ENCODE measurements around the gene AP4B1. TPM values are rescaled to one million over a fixed set of nuclear protein-coding genes. Genes with fewer than 3 reads are reported as not detected.
A peak's percentile ranks its signal among the peaks of the same experiment; 100 is the strongest.

Gene AP4B1
- total and polyA plus RNA-seq, 2 experiments from 2014 or later: 11.8 to 12.9 TPM

DNA sequence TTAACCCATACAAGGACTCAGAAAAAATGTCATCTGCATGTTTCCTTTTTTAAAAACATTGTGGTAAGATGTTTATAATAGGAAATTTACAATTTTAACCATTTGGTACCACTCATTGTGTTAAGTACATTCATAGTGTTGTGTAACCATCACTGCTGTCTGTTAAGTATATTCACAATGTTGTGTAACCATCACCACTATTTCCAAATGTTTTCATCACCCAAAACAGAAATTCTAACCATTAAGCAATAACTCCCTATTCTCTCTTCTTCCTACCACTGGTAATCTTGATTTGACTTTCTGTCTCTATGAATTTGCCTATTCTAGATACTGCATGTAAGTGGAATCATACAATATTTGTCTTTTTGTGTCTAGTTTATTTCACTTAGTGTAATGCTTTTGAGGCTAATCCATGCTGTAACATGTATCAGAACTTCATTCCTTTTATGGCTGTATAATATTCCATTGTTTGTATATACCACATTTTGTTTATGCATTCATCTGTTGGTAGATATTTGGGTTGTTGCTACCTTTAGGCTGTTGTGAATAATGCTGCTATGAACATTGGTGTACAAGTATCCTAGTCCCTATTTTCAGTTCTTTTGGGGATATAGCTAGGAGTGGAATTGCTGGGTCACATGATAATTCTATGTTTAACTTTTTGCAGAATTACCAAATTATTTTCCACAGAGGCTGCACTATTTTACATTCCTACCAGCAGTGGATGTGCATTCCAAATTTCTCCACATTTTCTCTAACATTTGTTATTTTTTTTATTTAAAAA, 38.6 kb upstream of the AP4B1 start:
- peak; percentile 39 for DNase-seq
- Histone ChIP-seq H3K36me3 (ENCODE audit: low read depth) (peaks cover 19% of the 10 kb centered on the region), H3K27me3 (replicated peaks; ENCODE audit: insufficient read depth) (no peaks in the 10 kb centered on the region), H3K9ac (no peak overlapping the region), H3K27ac (peak overlapping the region; percentile 4; the same call in 1 of the 2 replicates), H3F3A (ENCODE audit: insufficient read depth) (0 out of 2 replicates have a peak, but pooled peaks cover 11% of the 10 kb centered on the region), H3K79me2 (ENCODE audit: insufficient read depth) (peaks cover 98% of the 10 kb centered on the region), H3K4me2 (ENCODE audit: unreplicated experiment) (no peak overlapping the region), H3K4me3 (no peak overlapping the region), H3K9me3 (ENCODE audit: low read depth) (no peaks in the 10 kb centered on the region), H3K4me1 (ENCODE audit: insufficient read depth) (no peaks in the 10 kb centered on the region), H4K20me1 (ENCODE audit: insufficient read depth) (no peaks in the 10 kb centered on the region), H2AFZ (no peak overlapping the region), H3K9me2 (ENCODE audit: insufficient read depth) (no peaks in the 10 kb centered on the region)
- in situ Hi-C loops (cut with MboI): loop anchor here (25.0 kb wide), 1 partner anchor 806 kb away; no protein-coding TSS in a partner anchor
- no peak for TF ChIP-seq EZH2 (IDR thresholded peaks at IDR 0.05; ENCODE audit: insufficient read depth, poor library complexity, severe bottlenecking)
- TF ChIP-seq EZH2phosphoT487 (IDR thresholded peaks at IDR 0.05; ENCODE audit: insufficient read depth, low read depth): no peak

GRCh38 chr1:113942527-113942926, 37.9 kb upstream of the AP4B1 start:
- peaks cover 19% of the 10 kb centered on the region for H3K36me3 ChIP-seq (ENCODE audit: low read depth)
- no peak for TF ChIP-seq EZH2phosphoT487 (IDR thresholded peaks at IDR 0.05; ENCODE audit: insufficient read depth, low read depth)
- TF ChIP-seq EZH2 (IDR thresholded peaks at IDR 0.05; ENCODE audit: insufficient read depth, poor library complexity, severe bottlenecking): no peak
- H3K27ac ChIP-seq: no peak overlapping the region
- no peak overlapping the region for H3K4me3 ChIP-seq
- H3K79me2 ChIP-seq (ENCODE audit: insufficient read depth): peaks cover 98% of the 10 kb centered on the region
- H3K4me2 ChIP-seq (ENCODE audit: unreplicated experiment): no peak overlapping the region
- no peaks in the 10 kb centered on the region for H3K27me3 ChIP-seq (replicated peaks; ENCODE audit: insufficient read depth)
- no peaks in the 10 kb centered on the region for H3K9me2 ChIP-seq (ENCODE audit: insufficient read depth)
- no peak overlapping the region for H2AFZ ChIP-seq
- H3K9ac ChIP-seq: no peak overlapping the region
- H3F3A ChIP-seq (ENCODE audit: insufficient read depth): 0 out of 2 replicates have a peak, but pooled peaks cover 8% of the 10 kb centered on the region
- peaks cover 6% of the 10 kb centered on the region for H4K20me1 ChIP-seq (ENCODE audit: insufficient read depth)
- in situ Hi-C loops (cut with MboI): loop anchor here (25.0 kb wide), 1 partner anchor 805 kb away; no protein-coding TSS in a partner anchor
- H3K9me3 ChIP-seq (ENCODE audit: low read depth): no peaks in the 10 kb centered on the region
- no peaks in the 10 kb centered on the region for H3K4me1 ChIP-seq (ENCODE audit: insufficient read depth)
- no peak for DNase-seq

GRCh38 chr1:113941245-113941559, 36.6 kb upstream of the AP4B1 start:
- Histone ChIP-seq H3K9ac (no peak overlapping the region), H4K20me1 (ENCODE audit: insufficient read depth) (peaks cover 18% of the 10 kb centered on the region), H3K4me1 (ENCODE audit: insufficient read depth) (peaks cover 10% of the 10 kb centered on the region), H3K27ac (no peak overlapping the region), H3K9me2 (ENCODE audit: insufficient read depth) (no peaks in the 10 kb centered on the region), H3K4me2 (ENCODE audit: unreplicated experiment) (no peak overlapping the region), H3F3A (ENCODE audit: insufficient read depth) (0 out of 2 replicates have a peak, but pooled peaks cover 7% of the 10 kb centered on the region), H3K36me3 (ENCODE audit: low read depth) (peaks cover 19% of the 10 kb centered on the region), H3K4me3 (no peak overlapping the region), H3K27me3 (replicated peaks; ENCODE audit: insufficient read depth) (no peaks in the 10 kb centered on the region), H2AFZ (no peak overlapping the region), H3K79me2 (ENCODE audit: insufficient read depth) (peaks cover 98% of the 10 kb centered on the region), H3K9me3 (ENCODE audit: low read depth) (no peaks in the 10 kb centered on the region)
- TF ChIP-seq EZH2 (IDR thresholded peaks at IDR 0.05; ENCODE audit: insufficient read depth, poor library complexity, severe bottlenecking) (no peak), EZH2phosphoT487 (IDR thresholded peaks at IDR 0.05; ENCODE audit: insufficient read depth, low read depth) (no peak)
- WGBS, 2 experiments (ENCODE audit: low coverage in 1 of 2, low lambda C conversion rate in 2 of 2, missing lambda C conversion rate in 2 of 2): 84 to 89% methylated on average over 7 of the region's 7 CpGs
- in situ Hi-C loops (cut with MboI): loop anchor here (25.0 kb wide), 1 partner anchor 804 kb away; no protein-coding TSS in a partner anchor
- no peak for DNase-seq

DNA sequence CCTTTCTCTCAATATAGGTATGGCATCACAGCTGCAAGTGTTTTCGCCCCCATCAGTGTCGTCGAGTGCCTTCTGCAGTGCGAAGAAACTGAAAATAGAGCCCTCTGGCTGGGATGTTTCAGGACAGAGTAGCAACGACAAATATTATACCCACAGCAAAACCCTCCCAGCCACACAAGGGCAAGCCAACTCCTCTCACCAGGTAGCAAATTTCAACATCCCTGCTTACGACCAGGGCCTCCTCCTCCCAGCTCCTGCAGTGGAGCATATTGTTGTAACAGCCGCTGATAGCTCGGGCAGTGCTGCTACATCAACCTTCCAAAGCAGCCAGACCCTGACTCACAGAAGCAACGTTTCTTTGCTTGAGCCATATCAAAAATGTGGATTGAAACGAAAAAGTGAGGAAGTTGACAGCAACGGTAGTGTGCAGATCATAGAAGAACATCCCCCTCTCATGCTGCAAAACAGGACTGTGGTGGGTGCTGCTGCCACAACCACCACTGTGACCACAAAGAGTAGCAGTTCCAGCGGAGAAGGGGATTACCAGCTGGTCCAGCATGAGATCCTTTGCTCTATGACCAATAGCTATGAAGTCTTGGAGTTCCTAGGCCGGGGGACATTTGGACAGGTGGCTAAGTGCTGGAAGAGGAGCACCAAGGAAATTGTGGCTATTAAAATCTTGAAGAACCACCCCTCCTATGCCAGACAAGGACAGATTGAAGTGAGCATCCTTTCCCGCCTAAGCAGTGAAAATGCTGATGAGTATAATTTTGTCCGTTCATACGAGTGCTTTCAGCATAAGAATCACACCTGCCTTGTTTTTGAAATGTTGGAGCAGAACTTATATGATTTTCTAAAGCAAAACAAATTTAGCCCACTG, 36.0 kb upstream of the AP4B1 start:
- Histone ChIP-seq H3K9me3 (ENCODE audit: low read depth) (no peaks in the 10 kb centered on the region), H4K20me1 (ENCODE audit: insufficient read depth) (peaks cover 20% of the 10 kb centered on the region), H3K27me3 (replicated peaks; ENCODE audit: insufficient read depth) (no peaks in the 10 kb centered on the region), H3F3A (ENCODE audit: insufficient read depth) (0 out of 2 replicates have a peak, but pooled peaks cover 7% of the 10 kb centered on the region), H3K4me3 (no peak overlapping the region), H3K4me2 (ENCODE audit: unreplicated experiment) (no peak overlapping the region), H3K27ac (no peak overlapping the region), H3K36me3 (ENCODE audit: low read depth) (peaks cover 17% of the 10 kb centered on the region), H3K4me1 (ENCODE audit: insufficient read depth) (peaks cover 10% of the 10 kb centered on the region), H3K79me2 (ENCODE audit: insufficient read depth) (peaks cover 98% of the 10 kb centered on the region), H3K9me2 (ENCODE audit: insufficient read depth) (no peaks in the 10 kb centered on the region), H2AFZ (no peak overlapping the region), H3K9ac (no peak overlapping the region)
- 92 to 94% methylated on average over 16 of the region's 16 CpGs for WGBS, 2 experiments (ENCODE audit: low coverage in 1 of 2, low lambda C conversion rate in 2 of 2, missing lambda C conversion rate in 2 of 2)
- TF ChIP-seq EZH2 (IDR thresholded peaks at IDR 0.05; ENCODE audit: insufficient read depth, poor library complexity, severe bottlenecking) (no peak), EZH2phosphoT487 (IDR thresholded peaks at IDR 0.05; ENCODE audit: insufficient read depth, low read depth) (no peak)
- DNase-seq: no peak
- in situ Hi-C loops (cut with MboI): loop anchor here (25.0 kb wide), 1 partner anchor 803 kb away; no protein-coding TSS in a partner anchor
